Activated CD4-positive, alpha-beta T cell treated with anti-CD3 and anti-CD28 coated beads, Interleukin-2, amount 10 ng/mL, durations not matched to agents 24 days and 14 days (primary cell): ENCODE data around the gene S100A6. TPM values are rescaled to one million over a fixed set of nuclear protein-coding genes. Genes with fewer than 3 reads are reported as not detected.
A peak's percentile ranks its signal among the peaks of the same experiment; 100 is the strongest.

Source experiments
- DNase-seq: peaks from one replicate; pipeline ENCODE4 v3.0.0; 2022
- H3K27ac Mint-ChIP-seq: one replicate; pipeline ENCODE4 v1.8.0; 2022; ENCODE audit warnings: mild to moderate bottlenecking, mixed read lengths
- H3K27me3 Mint-ChIP-seq: one replicate; pipeline ENCODE4 v1.8.0; 2022; ENCODE audit warnings: mixed read lengths
- H3K36me3 Mint-ChIP-seq: one replicate; pipeline ENCODE4 v1.8.0; 2022; ENCODE audit warnings: low read depth, mild to moderate bottlenecking, mixed read lengths
- H3K4me1 Mint-ChIP-seq: one replicate; pipeline ENCODE4 v1.8.0; 2021; ENCODE audit warnings: mixed read lengths
- H3K4me3 Mint-ChIP-seq: one replicate; pipeline ENCODE4 v1.8.0; 2022; ENCODE audit warnings: mild to moderate bottlenecking, moderate library complexity, mixed read lengths
- H3K9me3 Mint-ChIP-seq: one replicate; pipeline ENCODE4 v1.8.0; 2021; ENCODE audit warnings: mixed read lengths
- intact Hi-C: fragments of 100-400 bp; cut with micrococcal nuclease; formaldehyde crosslinking; loops from one replicate; pipeline ENCODE4 v1.15.1; 2023
- total RNA-seq: library from RNA; stranded (reverse); gene quantifications from 2 replicates; pipeline ENCODE4 v1.2.3, GENCODE V29; 2022

The S100A6 gene
- total RNA-seq, 1 donor from 2014 or later: 166 TPM

GRCh38 chr1:153505576-153505975, 30.2 kb downstream of the S100A6 start:
- Mint-ChIP-seq H3K27me3 (peaks cover 8% of the 10 kb centered on the region), H3K4me1 (peaks cover 2% of the 10 kb centered on the region), H3K36me3 (no peaks in the 10 kb centered on the region), H3K9me3 (no peaks in the 10 kb centered on the region), H3K27ac (no peak overlapping the region), H3K4me3 (no peak overlapping the region)
- intact Hi-C loops: no loop called here
- DNase-seq: no peak

- no peak overlapping the region for H3K27ac Mint-ChIP-seq
- H3K4me3 Mint-ChIP-seq: no peak overlapping the region
These were observed 32.0 kb downstream of the S100A6 start for GRCh38 chr1:153503766-153504165.

GRCh38 chr1:153498746-153499145, 37.0 kb downstream of the S100A6 start:
- H3K27me3 Mint-ChIP-seq: peaks cover 36% of the 10 kb centered on the region
- no peaks in the 10 kb centered on the region for H3K36me3 Mint-ChIP-seq
- peaks cover 3% of the 10 kb centered on the region for H3K4me1 Mint-ChIP-seq
- no peak overlapping the region for H3K4me3 Mint-ChIP-seq
- intact Hi-C loops: no loop called here
- H3K9me3 Mint-ChIP-seq: no peaks in the 10 kb centered on the region
- DNase-seq: no peak
- no peak overlapping the region for H3K27ac Mint-ChIP-seq

More at GRCh38 chr1:153503766-153504165, 32.0 kb downstream of the S100A6 start:
- H3K4me1 Mint-ChIP-seq: peaks cover 2% of the 10 kb centered on the region
- no peaks in the 10 kb centered on the region for H3K9me3 Mint-ChIP-seq
- no peaks in the 10 kb centered on the region for H3K36me3 Mint-ChIP-seq
- intact Hi-C loops: no loop called here
- no peak for DNase-seq
- peaks cover 20% of the 10 kb centered on the region for H3K27me3 Mint-ChIP-seq

- Mint-ChIP-seq H3K27ac (no peak overlapping the region), H3K36me3 (no peaks in the 10 kb centered on the region), H3K9me3 (no peaks in the 10 kb centered on the region), H3K4me1 (peaks cover 3% of the 10 kb centered on the region), H3K27me3 (peaks cover 41% of the 10 kb centered on the region), H3K4me3 (no peak overlapping the region)
- intact Hi-C loops: loop anchor here (1.0 kb wide), 1 partner anchor 143 kb away; no protein-coding TSS in a partner anchor
- no peak for DNase-seq
These were observed 40.3 kb downstream of the S100A6 start for GRCh38 chr1:153495536-153495935.

GRCh38 chr1:153494976-153495535, 40.7 kb downstream of the S100A6 start:
- DNase-seq: peak; percentile 93
- peaks cover 3% of the 10 kb centered on the region for H3K4me1 Mint-ChIP-seq

GRCh38 chr1:153493343-153493960, 42.3 kb downstream of the S100A6 start:
- Mint-ChIP-seq H3K27me3 (peaks cover 27% of the 10 kb centered on the region), H3K9me3 (no peaks in the 10 kb centered on the region), H3K27ac (no peak overlapping the region), H3K4me3 (no peak overlapping the region), H3K36me3 (no peaks in the 10 kb centered on the region), H3K4me1 (peaks cover 3% of the 10 kb centered on the region)
- DNase-seq: no peak
- intact Hi-C loops: no loop called here

More at GRCh38 chr1:153494976-153495535, 40.7 kb downstream of the S100A6 start:
- H3K9me3 Mint-ChIP-seq: no peaks in the 10 kb centered on the region
- peaks cover 39% of the 10 kb centered on the region for H3K27me3 Mint-ChIP-seq
- no peak overlapping the region for H3K4me3 Mint-ChIP-seq
- intact Hi-C loops: loop anchor here (1.0 kb wide), 2 partner anchors 30 to 143 kb away; no protein-coding TSS in a partner anchor
- H3K36me3 Mint-ChIP-seq: no peaks in the 10 kb centered on the region
- no peak overlapping the region for H3K27ac Mint-ChIP-seq

- H3K4me3 Mint-ChIP-seq: no peak overlapping the region
- H3K36me3 Mint-ChIP-seq: no peaks in the 10 kb centered on the region
- peaks cover 3% of the 10 kb centered on the region for H3K4me1 Mint-ChIP-seq
- intact Hi-C loops: no loop called here
- no peak overlapping the region for H3K27ac Mint-ChIP-seq
- no peaks in the 10 kb centered on the region for H3K9me3 Mint-ChIP-seq
- peaks cover 28% of the 10 kb centered on the region for H3K27me3 Mint-ChIP-seq
- no peak for DNase-seq
These were observed 45.3 kb downstream of the S100A6 start for GRCh38 chr1:153490272-153491051.

- intact Hi-C loops: no loop called here
- Mint-ChIP-seq H3K4me3 (no peak overlapping the region), H3K9me3 (no peaks in the 10 kb centered on the region)
These were observed 47.1 kb downstream of the S100A6 start for GRCh38 chr1:153488731-153489130.

GRCh38 chr1:153487707-153488106, 48.1 kb downstream of the S100A6 start:
- H3K27ac Mint-ChIP-seq: no peak overlapping the region
- H3K36me3 Mint-ChIP-seq: no peaks in the 10 kb centered on the region
- peaks cover 34% of the 10 kb centered on the region for H3K27me3 Mint-ChIP-seq
- no peaks in the 10 kb centered on the region for H3K4me1 Mint-ChIP-seq
- no peaks in the 10 kb centered on the region for H3K9me3 Mint-ChIP-seq
- no peak for DNase-seq
- intact Hi-C loops: no loop called here
- H3K4me3 Mint-ChIP-seq: no peak overlapping the region

More at GRCh38 chr1:153488731-153489130, 47.1 kb downstream of the S100A6 start:
- Mint-ChIP-seq H3K27me3 (peaks cover 35% of the 10 kb centered on the region), H3K27ac (no peak overlapping the region), H3K36me3 (no peaks in the 10 kb centered on the region), H3K4me1 (no peaks in the 10 kb centered on the region)
- no peak for DNase-seq

GRCh38 chr1:153485863-153486262, 49.9 kb downstream of the S100A6 start:
- Mint-ChIP-seq H3K4me3 (no peak overlapping the region), H3K27me3 (peaks cover 38% of the 10 kb centered on the region), H3K9me3 (no peaks in the 10 kb centered on the region), H3K4me1 (no peaks in the 10 kb centered on the region), H3K27ac (no peak overlapping the region), H3K36me3 (no peaks in the 10 kb centered on the region)
- intact Hi-C loops: no loop called here
- no peak for DNase-seq

Other genes with a start within 250 kb of the S100A6 start
- not detected in 2 replicates for gene PGLYRP3, start 223.0 kb downstream of the S100A6 start, total RNA-seq
- gene PGLYRP4, start 187.2 kb downstream of the S100A6 start, total RNA-seq: not detected in 2 replicates
- gene S100A9, start 178.1 kb downstream of the S100A6 start, total RNA-seq: not detected in 2 replicates
- gene S100A12, start 160.4 kb downstream of the S100A6 start, total RNA-seq: not detected in 2 replicates
- not detected in 2 replicates for gene S100A8, start 144.9 kb downstream of the S100A6 start, total RNA-seq
- not detected in 2 replicates for gene S100A7A, start 119.5 kb downstream of the S100A6 start, total RNA-seq
- not detected in 2 replicates for gene S100A7, start 75.3 kb downstream of the S100A6 start, total RNA-seq
- 2.3 and 2.6 TPM in 2 replicates for gene S100A5, start 4.9 kb upstream of the S100A6 start, total RNA-seq
- 132 and 134 TPM in 2 replicates for gene S100A4, start 9.8 kb upstream of the S100A6 start, total RNA-seq
- gene S100A3, start 13.3 kb upstream of the S100A6 start, total RNA-seq: not detected in 2 replicates
- 0.40 and 1.2 TPM in 2 replicates for gene S100A2, start 29.9 kb upstream of the S100A6 start, total RNA-seq
- not detected in 2 replicates for gene S100A16, start 77.1 kb upstream of the S100A6 start, total RNA-seq
- not detected in 2 replicates for gene S100A14, start 80.3 kb upstream of the S100A6 start, total RNA-seq
- 3.1 and 3.2 TPM in 2 replicates for gene S100A13, start 91.5 kb upstream of the S100A6 start, total RNA-seq
- gene S100A1, start 92.4 kb upstream of the S100A6 start, total RNA-seq: not detected in 2 replicates
- 110 and 114 TPM in 2 replicates for gene CHTOP, start 98.1 kb upstream of the S100A6 start, total RNA-seq
- gene SNAPIN, start 122.7 kb upstream of the S100A6 start, total RNA-seq: 28.6 and 31.6 TPM in 2 replicates
- gene ILF2, start 135.0 kb upstream of the S100A6 start, total RNA-seq: 377 and 390 TPM in 2 replicates
- gene NPR1, start 142.7 kb upstream of the S100A6 start, total RNA-seq: 0.05 and 0.09 TPM in 2 replicates
- gene INTS3, start 192.1 kb upstream of the S100A6 start, total RNA-seq: 63.1 and 64.8 TPM in 2 replicates
- gene SLC27A3, start 239.4 kb upstream of the S100A6 start, total RNA-seq: 10.0 and 10.3 TPM in 2 replicates